Spinal cord (tissue), 10 donors: Measurements from ENCODE around the gene POU2AF3. TPM values are rescaled to one million over a fixed set of nuclear protein-coding genes. Genes with fewer than 3 reads are reported as not detected.
"Not testable (repeated sequence)": the region's sequence is repeated elsewhere in the genome, so short reads cannot be mapped to it uniquely, and the experiment has no call there.

Experiments used
- DNase-seq, 6 donors: peaks; one replicate each; pipeline versions ENCODE4 v3.0.0 to v3.0.0-alpha.2; 2013 to 2015; ENCODE audit warnings: low spot score in 6 of 6, low read depth in 4 of 6
- H3K27ac ChIP-seq: one replicate; pipeline ENCODE4 v1.5.1; 2013; ENCODE audit warnings: low read depth, low read length, control low read depth
- H3K27me3 ChIP-seq: one replicate; pipeline ENCODE4 v1.6.1; 2013; ENCODE audit warnings: low read length; ENCODE audit not compliant: control insufficient read depth, insufficient read depth
- H3K36me3 ChIP-seq: one replicate; pipeline ENCODE4 v1.6.1; 2013; ENCODE audit warnings: low read length; ENCODE audit not compliant: control insufficient read depth, insufficient read depth
- H3K4me1 ChIP-seq: one replicate; pipeline ENCODE4 v1.6.1; 2013; ENCODE audit warnings: low read length; ENCODE audit not compliant: control insufficient read depth, insufficient read depth
- H3K4me3 ChIP-seq: one replicate; pipeline ENCODE4 v1.5.1; 2013; ENCODE audit warnings: low read depth, low read length, control low read depth
- H3K9me3 ChIP-seq: one replicate; pipeline ENCODE4 v1.6.1; 2013; ENCODE audit warnings: low read length; ENCODE audit not compliant: control insufficient read depth, insufficient read depth
- WGBS: methylation state at CpG from one replicate; pipeline ENCODE4 v1.1.5; 2013; ENCODE audit warnings: missing lambda C conversion rate; ENCODE audit not compliant: insufficient coverage; 5-methylcytosine and 5-hydroxymethylcytosine counted together
- polyA plus RNA-seq, 2 donors: library from polyadenylated mRNA; unstranded; fragments of 120-200 nt; gene quantifications; one replicate each; pipeline ENCODE4 v1.2.1, GENCODE V29; 2013; ENCODE audit not compliant: insufficient read length in 2 of 2
- total RNA-seq, 2 donors: library from RNA; depleted of rRNA in 1 of 2; stranded (reverse); fragments of 120-200 nt in 1 of 2; fragments of >200 nt in 1 of 2; gene quantifications; one replicate each; pipeline versions ENCODE4 v1.2.3 to v1.2.4, GENCODE V29; 2013 to 2014
- donor health status: healthy.

The POU2AF3 gene
- total and polyA plus RNA-seq, 4 donors: 0.20 to 3.5 (median 2.6) TPM

DNA sequence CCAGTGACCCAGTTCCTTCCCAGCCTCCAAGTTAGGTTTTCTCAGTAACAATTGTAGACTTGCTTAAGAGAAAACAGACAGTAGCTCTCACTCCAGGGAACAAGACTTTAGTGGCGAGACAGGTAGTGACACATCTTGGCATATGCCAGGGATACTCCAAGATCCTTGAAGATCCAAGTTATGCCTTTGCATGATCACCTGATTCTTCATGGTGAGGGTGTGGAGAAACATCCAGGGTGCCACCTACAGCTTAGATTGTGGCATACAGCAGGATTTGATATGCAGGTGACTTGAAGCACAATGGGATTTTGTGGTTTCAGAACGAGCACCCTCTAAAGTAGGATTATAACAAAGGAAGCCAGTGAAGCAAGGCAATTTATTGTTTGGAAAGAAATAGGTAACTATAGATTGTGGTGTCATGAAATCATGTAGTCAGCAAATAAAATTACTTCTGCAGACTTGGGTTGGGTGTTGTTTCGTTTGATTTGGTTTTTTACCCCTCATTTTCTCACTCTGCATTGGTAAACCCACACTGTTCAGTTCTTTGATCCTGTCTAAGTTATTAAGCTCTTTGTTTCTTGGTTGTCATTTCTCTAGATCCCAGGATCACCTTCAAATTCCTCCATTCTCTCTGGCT is 9.2 kb downstream of the POU2AF3 start:
- no peak overlapping the region for H3K27ac ChIP-seq
- no peaks in the 10 kb centered on the region for H3K36me3 ChIP-seq
- DNase-seq: no peak
- no peaks in the 10 kb centered on the region for H3K9me3 ChIP-seq
- H3K4me3 ChIP-seq: no peak overlapping the region
- WGBS: 89% methylated on average over 2 of the region's 3 CpGs
- no peaks in the 10 kb centered on the region for H3K27me3 ChIP-seq
- no peaks in the 10 kb centered on the region for H3K4me1 ChIP-seq

DNA sequence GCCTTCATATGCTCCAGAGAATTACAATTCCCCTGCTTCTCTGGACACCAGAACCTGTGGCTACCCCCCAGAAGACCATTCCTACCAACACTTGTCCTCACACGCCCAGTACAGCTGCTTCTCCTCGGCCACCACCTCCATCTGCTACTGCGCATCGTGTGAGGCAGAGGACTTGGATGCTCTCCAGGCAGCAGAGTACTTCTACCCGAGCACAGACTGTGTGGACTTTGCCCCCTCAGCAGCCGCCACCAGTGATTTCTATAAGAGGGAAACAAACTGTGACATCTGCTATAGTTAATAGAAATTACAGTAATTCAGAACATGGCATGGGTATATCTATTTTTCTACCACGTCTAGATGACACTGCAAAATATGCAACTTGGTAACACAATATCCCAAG is 9.8 kb downstream of the POU2AF3 start:
- no peaks in the 10 kb centered on the region for H3K36me3 ChIP-seq
- no peaks in the 10 kb centered on the region for H3K4me1 ChIP-seq
- no peak overlapping the region for H3K4me3 ChIP-seq
- no peaks in the 10 kb centered on the region for H3K27me3 ChIP-seq
- no peak for DNase-seq
- H3K27ac ChIP-seq: no peak overlapping the region
- H3K9me3 ChIP-seq: no peaks in the 10 kb centered on the region
- WGBS: 47% methylated on average over 5 of the region's 7 CpGs

DNA sequence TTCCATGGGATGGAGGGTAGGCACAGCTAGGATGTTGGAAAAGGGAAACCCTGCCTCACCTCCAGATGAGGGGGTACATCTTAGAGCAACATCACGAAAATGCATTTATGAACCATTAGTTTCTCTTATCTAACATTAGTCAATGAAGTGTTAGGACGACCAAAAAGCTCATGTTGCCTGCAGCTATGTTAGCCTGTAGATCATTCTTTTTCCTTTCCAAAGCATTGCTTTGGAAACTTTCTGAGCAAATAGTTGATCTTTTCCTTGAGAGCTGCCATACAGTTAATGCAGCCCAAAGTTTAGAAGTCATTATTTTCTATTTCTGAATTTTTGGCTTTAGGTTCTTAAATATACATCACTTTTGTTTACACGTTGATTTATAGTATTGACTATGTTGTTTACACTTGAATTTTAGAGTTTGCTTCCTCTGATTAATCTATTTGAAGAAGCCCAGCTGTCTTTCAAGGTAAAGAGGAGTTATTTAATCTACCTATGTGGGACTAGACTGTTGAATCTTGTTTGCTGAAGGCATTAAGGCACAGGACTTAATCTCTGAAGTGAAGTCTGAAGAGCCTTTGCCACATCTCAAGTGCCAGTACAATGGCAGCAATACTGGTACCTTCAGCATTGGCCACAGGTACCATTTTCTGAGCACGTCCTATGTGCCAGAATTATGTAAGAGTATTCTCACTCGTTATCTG is 11.0 kb downstream of the POU2AF3 start:
- Histone ChIP-seq H3K36me3 (no peaks in the 10 kb centered on the region), H3K9me3 (no peaks in the 10 kb centered on the region), H3K27ac (no peak overlapping the region), H3K4me3 (no peak overlapping the region), H3K27me3 (no peaks in the 10 kb centered on the region), H3K4me1 (no peaks in the 10 kb centered on the region)
- DNase-seq: no peak
- WGBS: no CpG with 5 or more reads among the region's 5 CpGs

DNA sequence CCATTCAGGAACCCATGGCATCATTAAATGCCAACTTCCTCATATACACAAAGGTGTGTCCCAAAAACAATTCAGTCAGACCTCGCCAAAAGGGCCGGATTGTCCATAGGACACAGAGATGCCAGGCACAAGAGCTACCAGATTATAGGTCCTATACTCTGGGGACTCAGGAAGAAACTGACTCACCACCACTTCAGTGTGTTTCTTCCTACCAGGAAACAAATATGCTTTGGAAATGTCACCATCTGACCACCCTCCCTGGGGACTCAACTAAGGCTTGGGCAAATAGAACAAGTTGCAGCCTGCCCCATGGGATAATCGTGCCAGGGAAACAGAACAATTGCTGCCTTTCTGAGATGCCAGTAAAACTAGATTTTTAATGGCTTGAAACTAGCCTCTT is 11.7 kb downstream of the POU2AF3 start:
- WGBS: 84% methylated on average over 3 of the region's 3 CpGs
- Histone ChIP-seq H3K36me3 (no peaks in the 10 kb centered on the region), H3K27ac (no peak overlapping the region), H3K27me3 (no peaks in the 10 kb centered on the region), H3K4me3 (no peak overlapping the region), H3K4me1 (no peaks in the 10 kb centered on the region), H3K9me3 (no peaks in the 10 kb centered on the region)
- DNase-seq: no peak

DNA sequence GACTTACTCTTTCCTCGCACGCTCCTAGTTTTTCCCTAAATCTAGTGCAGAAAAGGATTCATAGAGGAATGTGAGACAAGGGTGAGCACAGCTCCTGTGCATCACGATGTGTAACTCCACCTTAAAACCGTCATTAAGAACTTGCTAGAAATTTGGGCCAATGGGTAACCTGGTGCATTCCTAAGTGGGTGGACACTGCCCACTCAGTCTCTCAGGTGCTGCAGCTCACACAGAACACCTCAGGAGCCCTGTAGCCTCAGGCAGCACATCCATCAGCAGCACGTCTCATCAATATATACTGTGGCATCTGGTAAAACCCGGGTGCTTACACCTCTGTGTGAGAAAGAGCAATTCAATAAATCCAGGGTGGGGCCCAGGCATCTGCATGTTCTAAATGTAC is 12.4 kb downstream of the POU2AF3 start:
- Histone ChIP-seq H3K27me3 (no peaks in the 10 kb centered on the region), H3K27ac (no peak overlapping the region), H3K36me3 (no peaks in the 10 kb centered on the region), H3K9me3 (no peaks in the 10 kb centered on the region), H3K4me1 (no peaks in the 10 kb centered on the region), H3K4me3 (no peak overlapping the region)
- 64% methylated on average over 4 of the region's 6 CpGs for WGBS
- DNase-seq: no peak

DNA sequence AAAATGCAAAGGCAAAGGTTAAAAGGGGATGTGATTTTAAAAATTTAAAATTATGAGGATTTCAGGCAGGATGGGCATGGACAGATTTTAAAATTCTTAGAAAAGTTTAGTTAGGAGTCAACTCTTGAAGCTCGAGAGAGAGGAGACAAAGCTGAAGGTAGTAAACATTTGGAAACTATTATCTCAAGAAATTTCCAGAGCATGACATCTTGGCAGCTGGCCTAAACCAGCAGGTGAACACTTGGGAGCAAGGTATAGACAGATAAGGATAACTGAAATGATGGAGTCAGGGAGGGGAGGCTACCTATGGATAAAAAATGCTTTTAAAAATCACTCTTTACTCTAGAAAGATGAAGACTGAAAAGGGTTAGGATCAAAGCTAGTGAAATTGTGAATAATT is 13.7 kb downstream of the POU2AF3 start:
- DNase-seq: no peak
- Histone ChIP-seq H3K27me3 (no peaks in the 10 kb centered on the region), H3K4me3 (no peak overlapping the region), H3K9me3 (no peaks in the 10 kb centered on the region), H3K4me1 (no peaks in the 10 kb centered on the region), H3K36me3 (no peaks in the 10 kb centered on the region), H3K27ac (no peak overlapping the region)
- 80% methylated on average over 1 of the region's 1 CpG for WGBS

DNA sequence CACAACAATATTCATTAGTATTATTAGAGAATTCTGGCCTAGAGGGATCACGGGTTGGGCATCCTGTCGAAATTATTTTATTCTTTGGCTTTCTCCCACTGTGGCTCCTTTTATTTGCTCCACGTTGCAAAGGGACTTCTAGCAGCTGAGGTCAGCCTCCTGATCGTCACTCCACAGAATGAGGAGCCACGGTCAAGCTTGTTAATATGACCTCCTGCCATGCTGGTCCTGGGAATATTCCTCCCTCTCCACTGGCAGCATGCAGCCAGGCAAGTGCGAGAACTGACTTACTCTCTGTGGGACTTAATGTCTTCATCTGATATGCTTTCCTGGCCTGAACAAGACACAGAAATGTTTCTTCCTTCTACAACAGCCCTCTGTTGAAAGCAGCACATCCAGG is 20.9 kb downstream of the POU2AF3 start:
- Histone ChIP-seq H3K27ac (no peak overlapping the region), H3K36me3 (no peaks in the 10 kb centered on the region), H3K9me3 (no peaks in the 10 kb centered on the region), H3K4me1 (no peaks in the 10 kb centered on the region), H3K27me3 (no peaks in the 10 kb centered on the region), H3K4me3 (no peak overlapping the region)
- WGBS: 42% methylated on average over 6 of the region's 6 CpGs
- no peak for DNase-seq

DNA sequence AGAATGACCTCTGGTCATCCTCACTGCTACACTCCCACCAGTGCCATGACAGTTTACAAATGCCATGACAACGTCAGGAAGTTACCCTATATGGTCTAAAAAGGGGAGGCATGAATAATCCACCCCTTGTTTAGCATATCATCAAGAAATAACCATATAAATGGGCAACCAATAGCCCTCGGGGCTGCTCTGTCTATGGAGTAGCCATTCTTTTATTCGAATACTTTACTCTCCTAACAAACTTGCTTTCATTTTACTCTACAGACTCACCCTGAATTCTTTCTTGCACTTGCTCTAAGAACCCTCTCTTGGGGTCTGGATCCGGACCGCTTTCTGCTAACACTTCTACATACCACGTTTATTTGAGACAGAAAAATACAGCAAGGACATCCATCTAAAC is 21.9 kb downstream of the POU2AF3 start:
- not testable (repeated sequence) for H3K27me3 ChIP-seq, H3K4me1 ChIP-seq, H3K4me3 ChIP-seq, H3K27ac ChIP-seq, DNase-seq, H3K9me3 ChIP-seq, H3K36me3 ChIP-seq
- 85% methylated on average over 3 of the region's 6 CpGs for WGBS

DNA sequence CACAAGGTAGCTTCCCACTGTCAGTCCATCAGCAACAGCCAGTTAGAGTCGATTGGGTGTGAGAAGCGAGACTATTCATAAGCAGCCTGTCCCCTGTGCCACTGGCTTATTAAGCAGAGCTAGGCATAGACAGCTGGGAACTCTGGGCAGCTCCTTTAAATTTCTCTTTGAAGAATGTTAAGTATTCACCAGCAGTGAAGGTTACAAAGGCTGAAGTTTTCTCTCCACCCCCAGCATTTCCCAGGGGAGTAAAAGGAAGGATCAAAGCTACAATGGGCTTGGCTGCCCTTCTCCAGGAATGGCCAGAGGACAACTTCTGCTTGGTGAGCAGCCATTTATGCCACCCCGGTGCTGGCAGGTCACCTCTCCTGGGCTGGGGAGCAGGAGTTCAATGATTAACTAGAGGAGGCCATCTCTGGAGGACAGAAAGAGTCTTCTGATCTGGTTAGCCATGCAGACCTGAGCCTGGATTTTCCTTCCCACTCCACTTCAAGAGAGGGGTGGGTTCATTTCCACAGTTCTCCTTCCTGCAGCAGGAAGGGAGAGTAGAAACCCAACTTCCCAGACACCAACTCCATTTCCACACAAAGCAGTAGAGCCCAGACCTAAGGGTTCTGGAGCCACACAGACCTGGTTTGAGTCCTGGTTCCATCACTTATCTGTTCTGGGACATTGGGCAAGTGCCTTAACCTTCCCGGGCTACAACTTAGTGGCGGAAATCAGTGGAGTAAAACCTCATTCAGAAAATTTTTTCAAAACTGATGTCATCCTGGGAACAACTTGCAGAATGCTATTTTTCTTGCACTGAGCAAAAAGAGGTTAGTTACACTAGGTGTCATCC is 22.6 kb downstream of the POU2AF3 start:
- H3K4me1 ChIP-seq: no peaks in the 10 kb centered on the region
- no peaks in the 10 kb centered on the region for H3K36me3 ChIP-seq
- no peak overlapping the region for H3K4me3 ChIP-seq
- H3K27ac ChIP-seq: no peak overlapping the region
- H3K27me3 ChIP-seq: no peaks in the 10 kb centered on the region
- no peaks in the 10 kb centered on the region for H3K9me3 ChIP-seq
- DNase-seq: no peak
- 85% methylated on average over 4 of the region's 5 CpGs for WGBS
